HEK293 (cell line): ENCODE data around the gene DDX51.

ENCODE experiments used
- EGR2 ChIP-seq: fragments of 450-650 bp; formaldehyde crosslinking; IDR thresholded peaks from 2 replicates; pipeline ENCODE4 v1.5.1; 2016; ENCODE audit warnings: low read depth, missing biosample characterization, missing genetic modification characterization
- KLF9 ChIP-seq: fragments of 450-650 bp; formaldehyde crosslinking; IDR thresholded peaks from 2 replicates; pipeline ENCODE4 v1.5.1; 2016; ENCODE audit warnings: missing biosample characterization, missing genetic modification characterization, low read depth
- MYNN ChIP-seq: fragments of 450-650 bp; formaldehyde crosslinking; IDR thresholded peaks from 2 replicates; pipeline ENCODE4 v1.5.1; 2016; ENCODE audit warnings: missing biosample characterization, missing genetic modification characterization, borderline replicate concordance
- MZF1 ChIP-seq: fragments of 450-650 bp; formaldehyde crosslinking; IDR thresholded peaks from 2 replicates; pipeline ENCODE4 v1.5.1; 2017; ENCODE audit warnings: missing biosample characterization, missing genetic modification characterization, borderline replicate concordance
- OVOL3 ChIP-seq: fragments of 450-650 bp; formaldehyde crosslinking; IDR thresholded peaks from 2 replicates; pipeline ENCODE4 v1.5.1; 2016; ENCODE audit warnings: missing biosample characterization, missing genetic modification characterization
- TCF7L2 ChIP-seq: IDR thresholded peaks from 2 replicates; pipeline ENCODE4 v1.6.1; 2011; ENCODE audit warnings: low read depth, mild to moderate bottlenecking, inconsistent platforms, low read length, moderate library complexity, borderline replicate concordance
- ZNF423 ChIP-seq: fragments of 450-650 bp; formaldehyde crosslinking; IDR thresholded peaks from 2 replicates; pipeline ENCODE4 v1.5.1; 2016; ENCODE audit warnings: missing biosample characterization, missing genetic modification characterization
- ZNF48 ChIP-seq: fragments of 450-650 bp; formaldehyde crosslinking; IDR thresholded peaks from 2 replicates; pipeline ENCODE4 v1.5.1; 2016; ENCODE audit warnings: missing biosample characterization, missing genetic modification characterization
- TF ChIP-seq, protein P1 (sequence below): fragments of 450-650 bp; formaldehyde crosslinking; IDR thresholded peaks from 2 replicates; pipeline ENCODE4 v1.5.1; 2016; ENCODE audit warnings: missing biosample characterization, missing genetic modification characterization
- TF ChIP-seq, protein P2 (sequence below): fragments of 450-650 bp; formaldehyde crosslinking; IDR thresholded peaks from 2 replicates; pipeline ENCODE4 v1.5.1; 2016; ENCODE audit warnings: missing biosample characterization, missing genetic modification characterization
- TF ChIP-seq, protein P3 (sequence below): fragments of 450-650 bp; formaldehyde crosslinking; IDR thresholded peaks from 2 replicates; pipeline ENCODE4 v1.5.1; 2016; ENCODE audit warnings: missing biosample characterization, missing genetic modification characterization
- TF ChIP-seq, protein P4 (sequence below): fragments of 450-650 bp; formaldehyde crosslinking; IDR thresholded peaks from 2 replicates; pipeline ENCODE4 v1.5.1; 2016; ENCODE audit warnings: missing biosample characterization, missing genetic modification characterization

DNA sequence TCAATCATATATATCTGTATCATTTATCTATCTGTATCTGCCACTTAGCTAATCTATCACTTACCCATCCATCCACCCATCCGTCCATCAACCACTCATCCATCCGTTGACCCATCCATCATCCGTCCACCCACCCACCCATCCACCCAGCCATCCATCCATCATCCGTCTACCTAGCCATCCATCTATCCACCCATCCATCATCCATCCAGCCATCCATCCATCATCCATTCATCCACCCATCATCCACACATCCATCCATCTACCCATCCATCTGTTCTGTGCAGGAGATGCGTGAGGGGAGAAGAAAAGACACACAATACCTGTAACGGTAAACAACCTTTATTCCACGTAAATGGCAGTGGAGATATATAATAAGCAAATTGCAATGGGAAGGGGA, 20.3 kb upstream of the DDX51 start:
- TF ChIP-seq, protein P1, sequence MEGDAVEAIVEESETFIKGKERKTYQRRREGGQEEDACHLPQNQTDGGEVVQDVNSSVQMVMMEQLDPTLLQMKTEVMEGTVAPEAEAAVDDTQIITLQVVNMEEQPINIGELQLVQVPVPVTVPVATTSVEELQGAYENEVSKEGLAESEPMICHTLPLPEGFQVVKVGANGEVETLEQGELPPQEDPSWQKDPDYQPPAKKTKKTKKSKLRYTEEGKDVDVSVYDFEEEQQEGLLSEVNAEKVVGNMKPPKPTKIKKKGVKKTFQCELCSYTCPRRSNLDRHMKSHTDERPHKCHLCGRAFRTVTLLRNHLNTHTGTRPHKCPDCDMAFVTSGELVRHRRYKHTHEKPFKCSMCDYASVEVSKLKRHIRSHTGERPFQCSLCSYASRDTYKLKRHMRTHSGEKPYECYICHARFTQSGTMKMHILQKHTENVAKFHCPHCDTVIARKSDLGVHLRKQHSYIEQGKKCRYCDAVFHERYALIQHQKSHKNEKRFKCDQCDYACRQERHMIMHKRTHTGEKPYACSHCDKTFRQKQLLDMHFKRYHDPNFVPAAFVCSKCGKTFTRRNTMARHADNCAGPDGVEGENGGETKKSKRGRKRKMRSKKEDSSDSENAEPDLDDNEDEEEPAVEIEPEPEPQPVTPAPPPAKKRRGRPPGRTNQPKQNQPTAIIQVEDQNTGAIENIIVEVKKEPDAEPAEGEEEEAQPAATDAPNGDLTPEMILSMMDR (tag by site-specific recombination) = no peak
- TF ChIP-seq, protein P2, sequence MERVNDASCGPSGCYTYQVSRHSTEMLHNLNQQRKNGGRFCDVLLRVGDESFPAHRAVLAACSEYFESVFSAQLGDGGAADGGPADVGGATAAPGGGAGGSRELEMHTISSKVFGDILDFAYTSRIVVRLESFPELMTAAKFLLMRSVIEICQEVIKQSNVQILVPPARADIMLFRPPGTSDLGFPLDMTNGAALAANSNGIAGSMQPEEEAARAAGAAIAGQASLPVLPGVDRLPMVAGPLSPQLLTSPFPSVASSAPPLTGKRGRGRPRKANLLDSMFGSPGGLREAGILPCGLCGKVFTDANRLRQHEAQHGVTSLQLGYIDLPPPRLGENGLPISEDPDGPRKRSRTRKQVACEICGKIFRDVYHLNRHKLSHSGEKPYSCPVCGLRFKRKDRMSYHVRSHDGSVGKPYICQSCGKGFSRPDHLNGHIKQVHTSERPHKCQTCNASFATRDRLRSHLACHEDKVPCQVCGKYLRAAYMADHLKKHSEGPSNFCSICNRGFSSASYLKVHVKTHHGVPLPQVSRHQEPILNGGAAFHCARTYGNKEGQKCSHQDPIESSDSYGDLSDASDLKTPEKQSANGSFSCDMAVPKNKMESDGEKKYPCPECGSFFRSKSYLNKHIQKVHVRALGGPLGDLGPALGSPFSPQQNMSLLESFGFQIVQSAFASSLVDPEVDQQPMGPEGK (tag by site-specific recombination) = no peak
- no peak for TF ChIP-seq KLF9 (tag by site-specific recombination)
- TF ChIP-seq, protein P3, sequence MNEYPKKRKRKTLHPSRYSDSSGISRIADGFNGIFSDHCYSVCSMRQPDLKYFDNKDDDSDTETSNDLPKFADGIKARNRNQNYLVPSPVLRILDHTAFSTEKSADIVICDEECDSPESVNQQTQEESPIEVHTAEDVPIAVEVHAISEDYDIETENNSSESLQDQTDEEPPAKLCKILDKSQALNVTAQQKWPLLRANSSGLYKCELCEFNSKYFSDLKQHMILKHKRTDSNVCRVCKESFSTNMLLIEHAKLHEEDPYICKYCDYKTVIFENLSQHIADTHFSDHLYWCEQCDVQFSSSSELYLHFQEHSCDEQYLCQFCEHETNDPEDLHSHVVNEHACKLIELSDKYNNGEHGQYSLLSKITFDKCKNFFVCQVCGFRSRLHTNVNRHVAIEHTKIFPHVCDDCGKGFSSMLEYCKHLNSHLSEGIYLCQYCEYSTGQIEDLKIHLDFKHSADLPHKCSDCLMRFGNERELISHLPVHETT (tag by site-specific recombination) = no peak
- no peak for TF ChIP-seq EGR2 (tag by site-specific recombination)
- TF ChIP-seq MYNN (tag by site-specific recombination) = no peak
- no peak for TF ChIP-seq ZNF423 (tag by site-specific recombination)
- no peak for TF ChIP-seq ZNF48 (tag by site-specific recombination)
- no peak for TF ChIP-seq MZF1
- no peak for TF ChIP-seq TCF7L2
- no peak for TF ChIP-seq OVOL3 (tag by site-specific recombination)
- TF ChIP-seq, protein P4, sequence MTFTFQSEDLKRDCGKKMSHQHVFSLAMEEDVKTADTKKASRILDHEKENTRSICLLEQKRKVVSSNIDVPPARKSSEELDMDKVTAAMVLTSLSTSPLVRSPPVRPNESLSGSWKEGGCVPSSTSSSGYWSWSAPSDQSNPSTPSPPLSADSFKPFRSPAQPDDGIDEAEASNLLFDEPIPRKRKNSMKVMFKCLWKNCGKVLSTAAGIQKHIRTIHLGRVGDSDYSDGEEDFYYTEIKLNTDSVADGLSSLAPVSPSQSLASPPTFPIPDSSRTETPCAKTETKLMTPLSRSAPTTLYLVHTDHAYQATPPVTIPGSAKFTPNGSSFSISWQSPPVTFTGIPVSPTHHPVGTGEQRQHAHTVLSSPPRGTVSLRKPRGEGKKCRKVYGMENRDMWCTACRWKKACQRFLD = no peak
